Common myeloid progenitor, CD34-positive (primary cell): ENCODE measurements around the gene SCUBE2.

Experiments
- CTCF ChIA-PET: fragments of 350-600 bp; sonication (Branson Sonifier 250); formaldehyde crosslinking; loops from one replicate; lab custom pipeline; 2021; ENCODE audit warnings: antibody characterized with exemption; lab: Charles Lee
- POLR2A ChIA-PET: fragments of 350-600 bp; sonication (Branson Sonifier 250); formaldehyde crosslinking; loops from one replicate; lab custom pipeline; 2021; ENCODE audit warnings: antibody characterized with exemption; lab: Charles Lee
- DNase-seq, 3 donors: peaks; one replicate each; pipeline versions ENCODE4 v3.0.0 to v3.0.0-alpha.2; 2013
- H3K27ac ChIP-seq, 2 experiments: 1 replicate in 1 of 2; 2 replicates in 1 of 2; pipeline ENCODE4 v1.7.0; 2013; ENCODE audit warnings: inconsistent platforms in 2 of 2, low read length in 2 of 2, mild to moderate bottlenecking in 2 of 2, low read depth in 1 of 2, moderate library complexity in 1 of 2; ENCODE audit not compliant: severe bottlenecking in 2 of 2, insufficient read depth in 1 of 2, poor library complexity in 1 of 2
- H3K27me3 ChIP-seq, 5 experiments: replicated peaks in 2 of 5; 1 replicate in 3 of 5; 2 replicates in 2 of 5; pipeline versions ENCODE4 v1.6.1 to v1.7.0; 2013; ENCODE audit warnings: low read length in 4 of 5, mild to moderate bottlenecking in 2 of 5, moderate library complexity in 2 of 5, inconsistent platforms in 1 of 5; ENCODE audit not compliant: insufficient read depth in 5 of 5, control insufficient read depth in 4 of 5
- H3K36me3 ChIP-seq, 4 experiments: 1 replicate in 2 of 4; 2 replicates in 2 of 4; pipeline versions ENCODE4 v1.6.1 to v1.7.0; 2013; ENCODE audit warnings: low read length in 3 of 4, control low read depth in 1 of 4, mild to moderate bottlenecking in 1 of 4; ENCODE audit not compliant: control insufficient read depth in 4 of 4, insufficient read depth in 4 of 4
- H3K4me1 ChIP-seq, 4 experiments: 1 replicate in 3 of 4; 2 replicates in 1 of 4; pipeline versions ENCODE4 v1.6.1 to v1.7.1; 2013; ENCODE audit warnings: low read length in 3 of 4, mild to moderate bottlenecking in 3 of 4, control low read depth in 1 of 4, inconsistent platforms in 1 of 4, moderate library complexity in 1 of 4; ENCODE audit not compliant: control insufficient read depth in 4 of 4, insufficient read depth in 4 of 4; ENCODE audit errors: control extremely low read depth in 1 of 4
- H3K4me3 ChIP-seq, 7 experiments: 1 replicate in 4 of 7; 2 replicates in 3 of 7; pipeline versions ENCODE4 v1.5.1 to v1.7.0; 2013; ENCODE audit warnings: mild to moderate bottlenecking in 7 of 7, low read length in 6 of 7, moderate library complexity in 6 of 7, inconsistent platforms in 2 of 7, low read depth in 2 of 7, control low read depth in 1 of 7; ENCODE audit not compliant: insufficient read depth in 4 of 7, control insufficient read depth in 1 of 7; ENCODE audit errors: extremely low read depth in 1 of 7
- H3K9me3 ChIP-seq, 5 experiments: 1 replicate in 4 of 5; 2 replicates in 1 of 5; pipeline versions ENCODE4 v1.6.1 to v1.7.1; 2013; ENCODE audit warnings: low read length in 4 of 5, mild to moderate bottlenecking in 2 of 5, inconsistent platforms in 1 of 5, low read depth in 1 of 5, moderate library complexity in 1 of 5; ENCODE audit not compliant: control insufficient read depth in 4 of 5, insufficient read depth in 2 of 5; ENCODE audit errors: control extremely low read depth in 1 of 5
- WGBS: methylation state at CpG from one replicate; pipeline ENCODE4 v1.1.5; 2013; ENCODE audit not compliant: insufficient coverage; 5-methylcytosine and 5-hydroxymethylcytosine counted together

Gene SCUBE2

GRCh38 chr11:9096427-9096826, 5.0 kb upstream of the SCUBE2 start:
- ChIA-PET POLR2A (no interaction called here), CTCF (interaction anchor here (0.7 to 6.2 kb wide), 6 partner anchors 8 to 43 kb away, joined by 3 to 50 read pairs (median 3); no protein-coding TSS in a partner anchor)
- 97% methylated on average over 2 of the region's 5 CpGs for WGBS
- Histone ChIP-seq H3K4me1 (peaks cover 0 to 12% (median 6%) of the 10 kb centered on the region in 4 experiments), H3K4me3 (no peak overlapping the region), H3K27me3 (peaks cover 0 to 17% (median 6%) of the 10 kb centered on the region in 5 experiments), H3K27ac (no peak overlapping the region), H3K36me3 (no peaks in the 10 kb centered on the region), H3K9me3 (no peaks in the 10 kb centered on the region)
- DNase-seq, result no peak

GRCh38 chr11:9095421-9095820, 4.0 kb upstream of the SCUBE2 start:
- peaks cover 0 to 20% (median 14%) of the 10 kb centered on the region in 4 experiments for H3K4me1 ChIP-seq
- peaks cover 0 to 27% (median 8%) of the 10 kb centered on the region in 5 experiments for H3K27me3 ChIP-seq
- H3K36me3 ChIP-seq, result no peaks in the 10 kb centered on the region
- ChIA-PET CTCF (interaction anchor here (0.7 to 6.2 kb wide), 12 partner anchors 9 to 427 kb away, joined by 3 to 50 read pairs (median 3); no protein-coding TSS in a partner anchor), POLR2A (no interaction called here)
- no peak overlapping the region for H3K27ac ChIP-seq
- WGBS, result 96% methylated on average over 12 of the region's 12 CpGs
- H3K4me3 ChIP-seq, result no peak overlapping the region
- H3K9me3 ChIP-seq, result no peaks in the 10 kb centered on the region
- peak in 1 of 3 donors; percentile 7 for DNase-seq

GRCh38 chr11:9094420-9094819, 3.0 kb upstream of the SCUBE2 start:
- Histone ChIP-seq H3K36me3 (no peaks in the 10 kb centered on the region), H3K27ac (no peak overlapping the region), H3K9me3 (no peaks in the 10 kb centered on the region), H3K27me3 (peaks cover 0 to 37% (median 17%) of the 10 kb centered on the region in 5 experiments), H3K4me1 (peaks cover 0 to 14% (median 12%) of the 10 kb centered on the region in 4 experiments), H3K4me3 (no peak overlapping the region)
- WGBS, result 88% methylated on average over 5 of the region's 8 CpGs
- ChIA-PET CTCF (interaction anchor here (0.8 to 6.2 kb wide), 9 partner anchors 9 to 45 kb away, joined by 3 to 50 read pairs (median 4); no protein-coding TSS in a partner anchor), POLR2A (no interaction called here)
- no peak for DNase-seq

GRCh38 chr11:9092853-9093778, 1.7 kb upstream of the SCUBE2 start:
- 62% methylated on average over 8 of the region's 10 CpGs for WGBS
- peaks cover 0 to 48% (median 21%) of the 10 kb centered on the region in 5 experiments for H3K27me3 ChIP-seq
- CTCF ChIA-PET, result interaction anchor here (0.7 to 6.2 kb wide), 12 partner anchors 11 to 77 kb away, joined by 3 to 50 read pairs (median 4); no protein-coding TSS in a partner anchor
- no peaks in the 10 kb centered on the region for H3K9me3 ChIP-seq
- H3K4me1 ChIP-seq, result peaks cover 0 to 13% (median 11%) of the 10 kb centered on the region in 4 experiments
- no peak overlapping the region for H3K4me3 ChIP-seq
- no peaks in the 10 kb centered on the region for H3K36me3 ChIP-seq
- POLR2A ChIA-PET, result no interaction called here
- DNase-seq, result peak; percentile 23 to 39 (median 37)
- no peak overlapping the region for H3K27ac ChIP-seq

- POLR2A ChIA-PET, result interaction anchor here (0.6 kb wide), 1 partner anchor 223 kb away, joined by 3 read pairs; the partner anchor contains the start of gene TMEM41B
- Histone ChIP-seq H3K9me3 (no peaks in the 10 kb centered on the region), H3K4me3 (peak overlapping the region in 3 of 7 experiments; percentile 17 to 67 (median 56)), H3K27ac (no peak overlapping the region), H3K27me3 (peaks cover 0 to 48% (median 21%) of the 10 kb centered on the region in 5 experiments), H3K36me3 (no peaks in the 10 kb centered on the region), H3K4me1 (peaks cover 0 to 13% (median 11%) of the 10 kb centered on the region in 4 experiments)
- WGBS, result 100% methylated on average over 3 of the region's 4 CpGs
- no peak for DNase-seq
- CTCF ChIA-PET, result interaction anchor here (0.7 to 6.2 kb wide), 10 partner anchors 10 to 75 kb away, joined by 3 to 50 read pairs (median 4); no protein-coding TSS in a partner anchor
Observed at GRCh38 chr11:9092072-9092471, 673 bp upstream of the SCUBE2 start.

- WGBS, result 32% methylated on average over 18 of the region's 20 CpGs
- Histone ChIP-seq H3K4me1 (peaks cover 0 to 13% (median 11%) of the 10 kb centered on the region in 4 experiments), H3K9me3 (no peaks in the 10 kb centered on the region), H3K36me3 (no peaks in the 10 kb centered on the region), H3K27ac (no peak overlapping the region), H3K4me3 (peak overlapping the region; percentile 3 to 70 (median 52)), H3K27me3 (peaks cover 0 to 48% (median 21%) of the 10 kb centered on the region in 5 experiments)
- DNase-seq, result peak in 2 of 3 donors; percentile 23 to 28
- ChIA-PET POLR2A (no interaction called here), CTCF (interaction anchor here (1.3 to 6.2 kb wide), 2 partner anchors 12 to 49 kb away, joined by 3 to 50 read pairs; no protein-coding TSS in a partner anchor)
Observed at GRCh38 chr11:9090488-9091043, 833 bp downstream of the SCUBE2 start.
